ENCODE measurements around the gene TRIM2.

Gene TRIM2

DNA sequence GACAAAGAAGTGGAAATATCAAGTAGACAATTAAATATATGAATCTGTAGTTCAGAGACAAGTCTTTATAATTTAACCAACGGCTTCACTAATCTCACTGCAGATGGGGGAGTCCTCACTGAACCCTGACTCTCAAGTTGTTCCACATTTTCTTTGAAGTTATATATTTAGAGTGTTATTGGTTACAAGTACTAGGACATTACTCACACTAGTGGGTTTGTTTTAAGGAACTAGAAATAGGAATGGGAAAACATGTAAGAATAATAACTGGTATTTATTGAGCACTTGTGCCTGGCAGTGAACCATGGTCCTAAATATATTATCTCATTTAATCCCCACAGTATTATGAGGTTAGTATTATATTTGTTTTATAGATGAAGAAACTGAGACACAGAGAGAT, 162.2 kb downstream of the TRIM2 start:
- FAIRE-seq (no peak), DNase-seq (ENCODE audit: insufficient read length, low spot score) (no peak)

DNA sequence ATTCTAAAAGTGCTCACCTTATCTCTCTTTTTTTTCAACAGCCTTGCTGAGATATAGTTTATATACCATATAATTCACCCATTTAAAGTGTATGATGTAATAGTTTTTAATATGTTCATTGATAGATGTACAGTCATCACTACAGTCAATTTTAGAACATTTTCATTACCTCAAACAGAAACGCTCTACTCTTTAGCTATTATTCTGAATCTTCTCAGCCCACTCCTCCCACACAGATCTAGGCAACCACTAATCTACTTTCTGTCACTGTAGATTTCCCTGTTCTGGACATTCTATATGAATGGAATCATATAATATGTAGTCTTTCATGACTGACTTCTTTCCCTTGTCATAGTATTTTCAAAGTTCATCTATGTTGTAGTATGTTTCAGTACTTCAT, 162.8 kb downstream of the TRIM2 start:
- no peak for FAIRE-seq
- DNase-seq (ENCODE audit: insufficient read length, low spot score), result no peak

DNA sequence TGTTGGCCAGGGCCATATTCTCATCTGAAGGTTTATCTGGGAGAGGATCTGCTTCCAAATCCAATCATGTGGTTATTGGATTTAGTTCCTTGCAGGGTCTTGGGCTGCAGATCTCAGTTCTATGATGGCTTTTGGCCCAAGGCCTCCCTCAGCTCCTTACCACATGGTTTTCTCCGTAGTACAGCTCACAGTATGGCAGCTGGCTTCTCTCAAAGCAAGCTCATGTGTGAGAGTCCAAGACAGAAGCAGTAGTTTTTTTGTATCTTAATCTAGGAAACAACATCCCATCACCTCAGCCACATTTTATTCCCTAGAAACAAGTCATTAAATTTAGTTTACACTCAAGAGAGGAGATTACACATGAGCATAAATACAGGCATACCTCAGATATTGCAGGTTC, 164.8 kb downstream of the TRIM2 start:
- FAIRE-seq, result no peak
- no peak for DNase-seq (ENCODE audit: insufficient read length, low spot score)

DNA sequence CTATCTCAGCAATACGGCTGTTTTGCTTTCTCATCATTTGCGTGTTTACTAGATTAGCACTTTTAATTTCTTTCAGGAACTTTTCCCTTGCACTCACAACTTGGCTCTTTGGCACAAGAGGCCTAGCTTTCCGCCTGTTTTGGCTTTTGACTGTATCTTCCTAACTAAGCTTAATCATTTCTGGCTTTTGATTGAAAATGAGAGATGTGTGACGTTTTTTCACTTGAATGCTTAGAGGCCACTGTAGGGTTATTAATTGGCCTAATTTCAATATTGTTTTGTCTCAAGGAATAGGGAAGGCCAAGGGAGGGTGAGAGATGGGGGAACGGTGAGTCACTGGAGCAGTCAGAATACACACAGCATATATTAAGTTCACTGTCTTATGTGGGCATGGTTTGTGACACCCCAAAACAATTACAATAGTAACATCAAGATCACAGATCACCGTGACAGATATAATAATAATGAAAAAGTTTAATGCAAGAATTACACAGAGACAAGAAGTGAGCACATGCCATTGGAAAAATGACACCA, 167.5 kb downstream of the TRIM2 start:
- DNase-seq (ENCODE audit: insufficient read length, low spot score) (no peak), FAIRE-seq (no peak)

DNA sequence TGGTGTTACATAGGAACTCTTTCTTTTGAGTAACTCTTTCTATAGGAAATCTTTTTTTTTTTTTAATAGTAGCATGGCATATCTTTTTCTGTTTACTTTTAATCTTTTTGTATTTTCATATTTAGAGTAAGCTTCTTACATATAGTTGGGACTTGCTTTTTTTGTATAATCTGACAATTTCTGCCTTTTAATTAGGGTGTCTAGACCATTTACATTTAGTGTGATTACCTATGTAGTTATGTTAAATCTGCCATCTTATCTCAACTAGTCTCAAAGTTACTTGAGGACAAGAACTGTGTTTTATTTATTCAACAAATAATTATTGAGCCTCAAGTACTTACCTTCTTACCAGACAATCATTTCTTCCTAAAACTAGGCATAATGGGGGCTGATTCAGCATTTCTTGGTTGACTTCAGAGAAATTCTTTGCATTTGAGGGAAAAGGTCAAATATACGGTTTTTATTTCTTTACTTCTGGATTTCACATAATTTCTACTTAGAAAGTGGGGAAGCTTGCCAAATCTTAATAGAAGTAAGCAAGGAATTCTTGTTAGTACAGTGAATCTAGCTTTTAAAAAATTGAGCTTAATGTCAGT, 168.8 kb downstream of the TRIM2 start:
- no peak for FAIRE-seq
- DNase-seq (ENCODE audit: insufficient read length, low spot score), result no peak

DNA sequence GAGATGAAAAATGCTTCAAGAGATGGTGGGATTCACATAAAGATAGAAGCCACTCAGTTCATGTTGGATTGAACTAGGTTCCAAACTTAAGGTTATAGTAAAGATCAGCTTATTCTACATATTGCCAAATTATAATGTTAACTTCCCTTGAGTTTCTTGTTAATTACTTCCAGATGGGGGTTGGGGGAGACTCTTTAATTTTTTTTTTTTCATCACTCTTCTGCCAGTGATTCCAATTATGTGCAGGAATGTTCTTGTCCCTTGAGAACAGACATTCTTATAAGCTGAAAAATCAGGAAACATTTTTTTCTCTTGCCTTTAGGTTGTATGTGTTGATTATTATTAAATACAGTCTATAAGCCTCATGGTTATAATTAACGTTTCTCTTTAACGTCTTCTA, 170.2 kb downstream of the TRIM2 start:
- FAIRE-seq (no peak), DNase-seq (ENCODE audit: insufficient read length, low spot score) (no peak)

DNA sequence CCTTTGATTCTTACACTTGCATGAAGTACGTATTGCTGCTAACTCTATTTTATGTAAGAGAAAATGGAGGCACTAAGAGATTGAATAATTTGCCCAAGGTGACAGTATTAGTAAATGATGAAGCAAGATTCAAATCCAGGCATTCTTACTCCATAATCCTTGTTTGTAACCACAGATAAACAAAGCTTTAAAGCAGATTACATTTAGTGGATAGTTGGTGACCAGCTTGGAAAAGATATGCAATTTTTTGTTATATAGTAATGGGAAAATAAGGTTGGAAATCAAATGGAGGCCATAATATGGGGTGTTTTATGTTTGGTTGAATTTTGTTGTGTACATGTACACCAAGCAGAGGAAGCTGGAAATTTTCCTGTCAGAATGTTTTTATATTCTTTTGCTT, 171.1 kb downstream of the TRIM2 start:
- FAIRE-seq (no peak), DNase-seq (ENCODE audit: insufficient read length, low spot score) (no peak)

DNA sequence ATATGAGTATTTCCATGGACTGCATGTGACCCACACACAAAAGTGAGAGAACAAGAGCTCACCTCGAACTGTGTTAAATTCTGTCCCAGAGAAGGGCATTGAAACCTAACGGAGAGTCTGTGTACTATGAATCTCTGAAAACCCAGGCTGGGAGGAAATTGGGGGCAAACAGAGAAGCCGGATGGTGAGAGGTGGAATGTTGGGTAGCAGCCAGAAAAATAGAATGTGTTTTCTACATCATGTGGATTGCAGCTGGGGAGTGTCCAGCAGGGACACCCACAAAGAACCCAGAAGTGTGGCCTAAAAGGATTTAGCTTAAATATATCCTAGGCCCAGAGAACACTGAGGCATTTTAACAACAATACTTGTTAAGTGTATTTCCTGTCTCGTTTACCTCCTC, 178.9 kb downstream of the TRIM2 start:
- DNase-seq (ENCODE audit: insufficient read length, low spot score), result no peak

DNA sequence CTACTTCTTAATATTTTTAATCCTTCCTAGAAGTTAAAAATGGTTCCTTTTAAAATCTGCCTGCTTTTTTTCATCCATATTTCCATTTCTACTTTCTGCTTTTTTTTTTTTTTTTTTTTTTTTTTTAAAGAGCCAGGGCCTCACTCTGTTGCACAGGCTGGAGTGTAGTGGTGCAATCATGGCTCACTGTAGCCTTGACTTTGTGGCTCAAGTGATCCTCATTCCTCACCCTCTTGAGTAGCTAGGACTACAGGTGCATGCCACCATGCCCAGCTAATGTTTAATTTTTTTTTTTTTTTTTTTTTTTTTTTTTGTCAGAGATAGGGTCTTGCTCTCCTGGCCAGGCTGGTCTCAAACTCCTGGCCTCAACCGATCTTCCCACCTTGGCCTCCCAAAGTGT, 179.9 kb downstream of the TRIM2 start:
- no peak for DNase-seq (ENCODE audit: insufficient read length, low spot score)
- no peak for FAIRE-seq

More for the DNA sequence above, 178.9 kb downstream of the TRIM2 start:
- no peak for FAIRE-seq

DNA sequence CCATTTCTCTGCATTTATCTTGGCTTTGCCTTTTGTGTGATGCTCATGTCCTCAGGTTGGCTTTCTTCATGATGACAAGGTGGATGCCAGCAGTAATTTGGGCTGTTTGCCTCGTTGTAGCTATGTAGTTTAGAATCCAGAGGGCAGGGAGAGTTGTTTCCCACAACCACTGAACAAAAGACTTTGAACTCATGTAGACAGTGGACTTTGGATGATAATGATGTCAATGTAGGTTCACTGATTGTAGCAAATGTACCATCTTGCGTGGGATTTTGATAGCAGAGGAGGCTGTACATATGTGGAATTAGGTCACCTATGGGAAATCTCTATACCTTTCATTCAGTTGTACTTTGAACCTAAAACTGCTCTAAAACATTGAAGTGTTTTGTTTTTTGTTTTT, 181.5 kb downstream of the TRIM2 start:
- DNase-seq (ENCODE audit: insufficient read length, low spot score), result no peak
- FAIRE-seq, result no peak

DNA sequence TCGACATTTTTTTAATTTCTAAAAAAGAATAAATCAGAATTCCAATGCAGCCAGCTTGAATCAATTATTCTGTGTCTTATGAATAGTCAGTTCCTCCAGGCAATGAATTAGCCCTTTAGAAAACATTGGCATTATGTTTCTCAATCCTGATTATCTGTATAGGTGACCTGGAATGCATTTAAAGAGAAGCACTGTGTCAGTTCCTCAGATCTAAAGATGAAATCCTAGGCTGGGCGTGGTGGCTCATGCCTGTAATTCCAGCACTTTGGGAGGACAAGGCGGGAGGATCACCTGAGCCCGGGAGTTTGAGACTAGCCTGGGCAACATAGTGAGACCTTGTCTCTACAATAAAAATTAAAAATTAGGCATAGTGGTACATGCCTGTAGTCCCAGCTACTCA, 183.7 kb downstream of the TRIM2 start:
- DNase-seq (ENCODE audit: insufficient read length, low spot score) (no peak), FAIRE-seq (no peak)
